A549 (cell line): ENCODE measurements around the gene SORL1. TPM values are rescaled to one million over a fixed set of nuclear protein-coding genes. Genes with fewer than 3 reads are reported as not detected.

Experiments
- ATAC-seq, 2 experiments: fragments of 200-7000 bp in 1 of 2; fragments of >200 bp in 1 of 2; cut with Nextera tagmentation in 1 of 2; cut with Tn5 transposase in 1 of 2; 3 replicates each; pipeline versions ENCODE4 v1.8.0 to v1.9.1; 2018 to 2020; ENCODE audit warnings: mild to moderate bottlenecking in 1 of 2, moderate library complexity in 1 of 2
- CTCF ChIA-PET: fragments of 300-600 bp; sonication (Branson Sonifier 250); formaldehyde crosslinking; extraction: SDS; loops from one replicate; lab custom pipeline; 2021; ENCODE audit warnings: antibody characterized with exemption, inconsistent platforms; lab: Yijun Ruan, JAX
- POLR2A ChIA-PET: fragments of 350-600 bp; formaldehyde crosslinking; extraction: SDS; loops from one replicate; lab custom pipeline; 2021; ENCODE audit warnings: antibody characterized with exemption, inconsistent platforms; lab: Yijun Ruan, JAX
- DNase-seq, 2 experiments: peaks; one replicate each; pipeline versions ENCODE4 v3.0.0 to v3.0.0-alpha.2; 2011 to 2016; ENCODE audit warnings: low read depth in 1 of 2, low spot score in 1 of 2
- FAIRE-seq: peaks from 2 replicates; lab custom pipeline; 2011; peaks lifted over from hg19 to GRCh38; lab: Jason Lieb, UNC
- H3K27ac ChIP-seq, 2 experiments: fragments of >200 bp; sonication (Bioruptor Twin); formaldehyde crosslinking; 3 replicates each; pipeline ENCODE4 v1.5.1; 2016 to 2017
- H3K4me1 ChIP-seq: fragments of >200 bp; sonication (Bioruptor Twin); formaldehyde crosslinking; 3 replicates; pipeline ENCODE4 v1.6.1; 2016
- H3K4me2 ChIP-seq: fragments of >200 bp; sonication (Bioruptor Twin); formaldehyde crosslinking; 3 replicates; pipeline ENCODE4 v1.6.1; 2016
- H3K4me3 ChIP-seq: fragments of >200 bp; sonication (Bioruptor Twin); formaldehyde crosslinking; 3 replicates; pipeline ENCODE4 v1.5.1; 2016
- H3K9me3 ChIP-seq: fragments of >200 bp; sonication (Bioruptor Twin); formaldehyde crosslinking; 3 replicates; pipeline ENCODE4 v1.6.1; 2016
- ATOH8 ChIP-seq: fragments of 250-450 bp; sonication (Bioruptor Pico); IDR thresholded peaks from 2 replicates; pipeline ENCODE4 v1.5.0; 2020; ENCODE audit warnings: low read depth, mild to moderate bottlenecking, moderate library complexity
- BHLHE40 ChIP-seq: IDR thresholded peaks from 2 replicates; pipeline ENCODE4 v1.6.1; 2012; ENCODE audit warnings: low read depth, low read length, inconsistent platforms
- FOSB ChIP-seq: fragments of 250-450 bp; sonication (Bioruptor Pico); IDR thresholded peaks from 2 replicates; pipeline ENCODE4 v1.5.0; 2020; ENCODE audit warnings: mild to moderate bottlenecking, moderate library complexity
- FOSL2 ChIP-seq, 2 experiments: fragments of 450-650 bp in 1 of 2; fragments of >200 bp in 1 of 2; sonication (Bioruptor Twin) in 1 of 2; formaldehyde crosslinking; IDR thresholded peaks; 2 replicates each; pipeline versions ENCODE4 v1.5.0 to v1.6.1; 2016 to 2020; ENCODE audit warnings: mild to moderate bottlenecking in 1 of 2, moderate library complexity in 1 of 2
- HOXB5 ChIP-seq: fragments of 250-450 bp; sonication (Bioruptor Pico); IDR thresholded peaks from 2 replicates; pipeline ENCODE4 v1.5.0; 2020; ENCODE audit warnings: mild to moderate bottlenecking, moderate library complexity
- JUNB ChIP-seq: fragments of >200 bp; sonication (Bioruptor Twin); formaldehyde crosslinking; IDR thresholded peaks from 2 replicates; pipeline ENCODE4 v1.6.1; 2016
- KDM1A ChIP-seq: fragments of 200-600 bp; sonication (generic); IDR thresholded peaks from 2 replicates; pipeline ENCODE4 v1.6.1; 2016; ENCODE audit warnings: low read depth, mild to moderate bottlenecking
- MAX ChIP-seq: IDR thresholded peaks from 2 replicates; pipeline ENCODE4 v1.6.1; 2012
- MAZ ChIP-seq: fragments of 150-350 bp; IDR thresholded peaks from 2 replicates; pipeline ENCODE4 v1.6.1; 2014; ENCODE audit warnings: antibody characterized with exemption, low read depth, low read length, borderline replicate concordance
- NPAS2 ChIP-seq: fragments of 250-450 bp; sonication (Bioruptor Pico); IDR thresholded peaks from 2 replicates; pipeline ENCODE4 v1.8.0; 2022; ENCODE audit warnings: mild to moderate bottlenecking, moderate library complexity, borderline replicate concordance
- POLR2A ChIP-seq: IDR thresholded peaks from 2 replicates; pipeline ENCODE4 v1.6.1; 2012; ENCODE audit warnings: mild to moderate bottlenecking, low read length
- POLR2AphosphoS2 ChIP-seq: conservative IDR thresholded peaks from 2 replicates; pipeline ENCODE4 v1.6.1; 2012; ENCODE audit warnings: low read length, improper control_type of control experiment, inconsistent platforms
- RAD21 ChIP-seq, 2 experiments: fragments of >200 bp in 1 of 2; sonication (Bioruptor Twin) in 1 of 2; formaldehyde crosslinking in 1 of 2; IDR thresholded peaks in 1 of 2; conservative IDR thresholded peaks in 1 of 2; 2 replicates in 1 of 2; 3 replicates in 1 of 2; pipeline ENCODE4 v1.6.1; 2012 to 2018; ENCODE audit warnings: inconsistent platforms in 1 of 2
- RARB ChIP-seq: fragments of 250-450 bp; sonication (Bioruptor Pico); IDR thresholded peaks from 2 replicates; pipeline ENCODE4 v1.8.0; 2021; ENCODE audit warnings: mild to moderate bottlenecking, moderate library complexity
- RFX5 ChIP-seq: fragments of 450-650 bp; IDR thresholded peaks from 2 replicates; pipeline ENCODE4 v1.7.1; 2014; ENCODE audit warnings: antibody characterized with exemption, mild to moderate bottlenecking, moderate library complexity
- RNF2 ChIP-seq: fragments of 200-600 bp; sonication (generic); IDR thresholded peaks from 2 replicates; pipeline ENCODE4 v1.6.1; 2016; ENCODE audit warnings: low read depth, mild to moderate bottlenecking, antibody characterized with exemption, moderate library complexity, borderline replicate concordance
- TP53 ChIP-seq: fragments of 250-450 bp; sonication (Bioruptor Pico); IDR thresholded peaks from 2 replicates; pipeline ENCODE4 v1.5.0; 2021; ENCODE audit warnings: mild to moderate bottlenecking, moderate library complexity
- ZFP36 ChIP-seq: fragments of 450-650 bp; IDR thresholded peaks from 2 replicates; pipeline ENCODE4 v1.6.1; 2014; ENCODE audit warnings: borderline replicate concordance; ENCODE audit not compliant: partially characterized antibody
- ZSCAN20 ChIP-seq: fragments of 250-450 bp; sonication (Bioruptor Pico); IDR thresholded peaks from 2 replicates; pipeline ENCODE4 v1.8.0; 2022; ENCODE audit warnings: mild to moderate bottlenecking, moderate library complexity
- WGBS: methylation state at CpG from one replicate; pipeline ENCODE4 v1.1.6; 2017; ENCODE audit errors: missing lambda C conversion rate; 5-methylcytosine and 5-hydroxymethylcytosine counted together
- polyA plus RNA-seq, 4 experiments: library from polyadenylated mRNA; depleted of rRNA in 3 of 4; stranded (reverse); fragments of >200 nt; fragmentation: RNase III in 1 of 4; extraction: RNeasy Plus Mini Kit Qiagen cat#74134 plus additional on column Dnase treatment in 1 of 4; gene quantifications; 2 replicates in 3 of 4; 3 replicates in 1 of 4; pipeline ENCODE4 v1.2.3, GENCODE V29; 2011 to 2017
- TF ChIP-seq, protein P1 (sequence below): fragments of 200-600 bp; sonication (generic); IDR thresholded peaks from 2 replicates; pipeline ENCODE4 v1.6.1; 2016; ENCODE audit warnings: antibody characterized with exemption, mild to moderate bottlenecking, moderate library complexity
- TF ChIP-seq, protein P2 (sequence below): IDR thresholded peaks from 2 replicates; pipeline ENCODE4 v1.6.1; 2012; ENCODE audit warnings: low read depth, borderline replicate concordance
- TF ChIP-seq, protein P3 (sequence below): fragments of >200 bp; sonication (Bioruptor Twin); formaldehyde crosslinking; IDR thresholded peaks from 3 replicates; pipeline ENCODE4 v1.6.1; 2016

The SORL1 gene
- polyA plus RNA-seq, 2 of the 4 experiments (the other 2 are of a cell fraction): 0.45 to 3.8 TPM

DNA sequence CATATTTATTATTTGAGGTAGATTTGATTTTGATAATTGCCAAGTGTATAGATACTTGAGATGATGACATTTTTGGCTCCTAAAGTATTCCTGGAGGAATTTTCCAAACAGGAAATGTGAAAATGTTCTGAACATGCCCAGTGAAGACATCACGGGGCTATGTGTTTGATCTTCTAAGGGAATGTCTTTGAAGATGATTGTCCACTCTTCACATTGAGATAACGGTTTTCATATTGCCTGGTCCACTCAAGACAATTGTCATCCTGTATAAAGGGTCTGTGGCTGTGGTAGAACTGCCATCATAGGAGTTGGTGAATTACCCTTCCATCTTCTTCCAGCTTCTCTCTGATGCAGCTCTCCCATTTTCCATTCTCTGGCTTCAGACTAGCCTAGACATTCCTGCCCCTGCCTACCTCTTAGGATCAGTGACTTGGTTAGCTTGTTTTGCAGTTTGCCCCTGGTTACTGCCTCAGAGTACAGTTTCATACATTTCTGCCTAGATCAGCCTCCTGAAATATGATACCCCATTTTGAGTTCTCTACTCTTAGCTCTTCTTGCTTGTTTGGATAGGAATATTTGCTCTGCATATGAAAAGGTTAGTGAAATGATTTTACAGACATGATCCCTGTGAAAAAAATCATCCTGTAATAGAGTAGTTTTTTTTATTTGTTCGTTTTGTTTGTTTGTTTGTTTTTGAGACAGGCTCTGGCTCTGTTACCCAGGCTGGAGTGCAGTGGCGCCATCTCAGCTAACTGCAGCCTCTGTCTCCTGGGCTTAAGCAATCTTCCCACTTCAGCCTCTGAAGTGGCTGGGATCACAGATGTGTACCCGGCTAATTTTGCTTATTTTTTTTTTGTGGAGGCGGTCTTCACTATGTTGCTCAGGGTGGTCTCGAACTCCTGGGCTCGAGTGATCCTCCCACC, 112.0 kb downstream of the SORL1 start:
- FAIRE-seq: no peak
- CTCF ChIA-PET: no interaction called here
- no peaks in the 10 kb centered on the region for H3K9me3 ChIP-seq

GRCh38 chr11:121564948-121565684, 113.0 kb downstream of the SORL1 start:
- 61% methylated on average over 5 of the region's 5 CpGs for WGBS
- no peak for TF ChIP-seq BHLHE40
- no peak for TF ChIP-seq ATOH8 (CRISPR knock-in tag)
- TF ChIP-seq RNF2: no peak
- no peak for TF ChIP-seq RFX5
- TF ChIP-seq KDM1A: no peak
- TF ChIP-seq RAD21 (conservative IDR thresholded peaks at IDR 0.05 in 1 of 2, IDR thresholded peaks at IDR 0.05 in 1 of 2): no peak
- TF ChIP-seq, protein P1, sequence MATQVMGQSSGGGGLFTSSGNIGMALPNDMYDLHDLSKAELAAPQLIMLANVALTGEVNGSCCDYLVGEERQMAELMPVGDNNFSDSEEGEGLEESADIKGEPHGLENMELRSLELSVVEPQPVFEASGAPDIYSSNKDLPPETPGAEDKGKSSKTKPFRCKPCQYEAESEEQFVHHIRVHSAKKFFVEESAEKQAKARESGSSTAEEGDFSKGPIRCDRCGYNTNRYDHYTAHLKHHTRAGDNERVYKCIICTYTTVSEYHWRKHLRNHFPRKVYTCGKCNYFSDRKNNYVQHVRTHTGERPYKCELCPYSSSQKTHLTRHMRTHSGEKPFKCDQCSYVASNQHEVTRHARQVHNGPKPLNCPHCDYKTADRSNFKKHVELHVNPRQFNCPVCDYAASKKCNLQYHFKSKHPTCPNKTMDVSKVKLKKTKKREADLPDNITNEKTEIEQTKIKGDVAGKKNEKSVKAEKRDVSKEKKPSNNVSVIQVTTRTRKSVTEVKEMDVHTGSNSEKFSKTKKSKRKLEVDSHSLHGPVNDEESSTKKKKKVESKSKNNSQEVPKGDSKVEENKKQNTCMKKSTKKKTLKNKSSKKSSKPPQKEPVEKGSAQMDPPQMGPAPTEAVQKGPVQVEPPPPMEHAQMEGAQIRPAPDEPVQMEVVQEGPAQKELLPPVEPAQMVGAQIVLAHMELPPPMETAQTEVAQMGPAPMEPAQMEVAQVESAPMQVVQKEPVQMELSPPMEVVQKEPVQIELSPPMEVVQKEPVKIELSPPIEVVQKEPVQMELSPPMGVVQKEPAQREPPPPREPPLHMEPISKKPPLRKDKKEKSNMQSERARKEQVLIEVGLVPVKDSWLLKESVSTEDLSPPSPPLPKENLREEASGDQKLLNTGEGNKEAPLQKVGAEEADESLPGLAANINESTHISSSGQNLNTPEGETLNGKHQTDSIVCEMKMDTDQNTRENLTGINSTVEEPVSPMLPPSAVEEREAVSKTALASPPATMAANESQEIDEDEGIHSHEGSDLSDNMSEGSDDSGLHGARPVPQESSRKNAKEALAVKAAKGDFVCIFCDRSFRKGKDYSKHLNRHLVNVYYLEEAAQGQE: no peak
- no peak for TF ChIP-seq MAX
- TF ChIP-seq NPAS2 (CRISPR knock-in tag): no peak
- Histone ChIP-seq H3K4me1 (no peaks in the 10 kb centered on the region), H3K4me2 (no peak overlapping the region), H3K27ac (no peak overlapping the region), H3K9me3 (no peaks in the 10 kb centered on the region), H3K4me3 (no peak overlapping the region)
- FAIRE-seq: no peak
- ChIA-PET POLR2A (no interaction called here), CTCF (no interaction called here)
- ATAC-seq: no peak
- no peak for DNase-seq

More for the DNA sequence above, 112.0 kb downstream of the SORL1 start:
- Histone ChIP-seq H3K4me3 (no peak overlapping the region), H3K4me2 (no peak overlapping the region), H3K4me1 (no peaks in the 10 kb centered on the region), H3K27ac (no peak overlapping the region)
- no peak for DNase-seq
- POLR2A ChIA-PET: no interaction called here
- ATAC-seq: no peak
- 55% methylated on average over 8 of the region's 8 CpGs for WGBS
- TF ChIP-seq, protein P2, sequence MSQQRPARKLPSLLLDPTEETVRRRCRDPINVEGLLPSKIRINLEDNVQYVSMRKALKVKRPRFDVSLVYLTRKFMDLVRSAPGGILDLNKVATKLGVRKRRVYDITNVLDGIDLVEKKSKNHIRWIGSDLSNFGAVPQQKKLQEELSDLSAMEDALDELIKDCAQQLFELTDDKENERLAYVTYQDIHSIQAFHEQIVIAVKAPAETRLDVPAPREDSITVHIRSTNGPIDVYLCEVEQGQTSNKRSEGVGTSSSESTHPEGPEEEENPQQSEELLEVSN: no peak
- TF ChIP-seq MAZ (no peak), TP53 (no peak), POLR2A (no peak), RFX5 (no peak), POLR2AphosphoS2 (no peak), FOSL2 (IDR thresholded peaks at IDR 0.05) (no peak), FOSL2 (CRISPR knock-in tag; IDR thresholded peaks at IDR 0.05) (no peak), HOXB5 (CRISPR knock-in tag) (no peak), FOSB (CRISPR knock-in tag) (no peak), ZSCAN20 (no peak), JUNB (no peak), RARB (CRISPR knock-in tag) (no peak), ATOH8 (CRISPR knock-in tag) (no peak), ZFP36 (no peak)
- TF ChIP-seq, protein P3, sequence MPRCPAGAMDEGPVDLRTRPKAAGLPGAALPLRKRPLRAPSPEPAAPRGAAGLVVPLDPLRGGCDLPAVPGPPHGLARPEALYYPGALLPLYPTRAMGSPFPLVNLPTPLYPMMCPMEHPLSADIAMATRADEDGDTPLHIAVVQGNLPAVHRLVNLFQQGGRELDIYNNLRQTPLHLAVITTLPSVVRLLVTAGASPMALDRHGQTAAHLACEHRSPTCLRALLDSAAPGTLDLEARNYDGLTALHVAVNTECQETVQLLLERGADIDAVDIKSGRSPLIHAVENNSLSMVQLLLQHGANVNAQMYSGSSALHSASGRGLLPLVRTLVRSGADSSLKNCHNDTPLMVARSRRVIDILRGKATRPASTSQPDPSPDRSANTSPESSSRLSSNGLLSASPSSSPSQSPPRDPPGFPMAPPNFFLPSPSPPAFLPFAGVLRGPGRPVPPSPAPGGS: no peak
- TF ChIP-seq, all 56 proteins: peak for 0
